HepG2 (cell line): Measurements from ENCODE around the gene PNO1. TPM values are rescaled to one million over a fixed set of nuclear protein-coding genes. Genes with fewer than 3 reads are reported as not detected.

Source experiments
- ATAC-seq: fragments of 200-7000 bp; cut with Tn5 transposase; 3 replicates; pipeline ENCODE4 v1.9.1; 2020; ENCODE audit warnings: mild to moderate bottlenecking, moderate library complexity
- BruUV-seq: library from RNA; stranded (reverse); fragments of 400-500 nt; replicated peaks from 2 replicates; lab custom pipeline; 2021; lab: Mats Ljungman, UMichigan
- CTCF ChIA-PET: fragments of 300-600 bp; formaldehyde crosslinking; extraction: SDS; loops from one replicate; lab custom pipeline; 2021; ENCODE audit warnings: low total read pairs, inconsistent platforms, low intra/inter-chr PET ratio; lab: Yijun Ruan, JAX
- POLR2A ChIA-PET: fragments of 350-600 bp; sonication (Branson Sonifier 250); formaldehyde crosslinking; loops from one replicate; lab custom pipeline; 2020; ENCODE audit warnings: antibody characterized with exemption, inconsistent platforms; lab: Yijun Ruan, JAX
- DNase-seq: peaks from one replicate; pipeline ENCODE4 v3.0.0-alpha.2; 2015; ENCODE audit warnings: low spot score
- FAIRE-seq: peaks from 3 replicates; lab custom pipeline; 2011; peaks lifted over from hg19 to GRCh38; lab: Jason Lieb, UNC
- H2AFZ ChIP-seq: one replicate; pipeline ENCODE4 v1.6.1; 2011; ENCODE audit warnings: low read length, inconsistent platforms
- H3K27ac ChIP-seq: fragments of 300-600 bp; 3 replicates; pipeline ENCODE4 v1.8.0; 2011; ENCODE audit warnings: mixed run types, mild to moderate bottlenecking, mixed read lengths, low read length, inconsistent platforms; ENCODE audit not compliant: insufficient read depth; ENCODE audit errors: extremely low read length
- H3K27me3 ChIP-seq, 2 experiments: fragments of 200-600 bp in 1 of 2; 2 replicates in 1 of 2; 3 replicates in 1 of 2; pipeline versions ENCODE4 v1.6.0 to v1.8.0; 2011; ENCODE audit warnings: low read length in 2 of 2, mild to moderate bottlenecking in 2 of 2, moderate library complexity in 2 of 2, inconsistent platforms in 1 of 2; ENCODE audit not compliant: insufficient read depth in 2 of 2, control insufficient read depth in 1 of 2
- H3K36me3 ChIP-seq, 2 experiments: fragments of 200-600 bp in 1 of 2; replicated peaks in 1 of 2; 2 replicates in 1 of 2; 3 replicates in 1 of 2; pipeline versions ENCODE4 v1.5.1 to v1.8.0; 2011; ENCODE audit warnings: low read length in 2 of 2, inconsistent platforms in 1 of 2; ENCODE audit not compliant: insufficient read depth in 2 of 2, control insufficient read depth in 1 of 2
- H3K4me1 ChIP-seq: 2 replicates; pipeline ENCODE4 v1.5.1; 2012; ENCODE audit warnings: low read length, inconsistent platforms; ENCODE audit not compliant: insufficient read depth
- H3K4me2 ChIP-seq: 2 replicates; pipeline ENCODE4 v1.6.0; 2011; ENCODE audit warnings: low read depth, low read length, inconsistent platforms
- H3K4me3 ChIP-seq, 3 experiments: fragments of 200-600 bp in 1 of 3; sonication (generic), shearing (Covaris generic) in 1 of 3; replicated peaks in 1 of 3; 2 replicates each; pipeline ENCODE4 v1.5.1; 2011 to 2016; ENCODE audit warnings: low read length in 3 of 3, inconsistent platforms in 2 of 3, low read depth in 2 of 3, mild to moderate bottlenecking in 2 of 3, control low read depth in 1 of 3, mixed read lengths in 1 of 3; ENCODE audit not compliant: insufficient read depth in 1 of 3
- H3K79me2 ChIP-seq: one replicate; pipeline ENCODE4 v1.6.1; 2011; ENCODE audit warnings: low read length, inconsistent platforms; ENCODE audit not compliant: insufficient read depth
- H3K9ac ChIP-seq: 2 replicates; pipeline ENCODE4 v1.6.0; 2011; ENCODE audit warnings: mild to moderate bottlenecking, low read depth, low read length, inconsistent platforms; ENCODE audit not compliant: insufficient read depth
- H3K9me3 ChIP-seq: 2 replicates; pipeline ENCODE4 v1.5.1; 2012; ENCODE audit warnings: mild to moderate bottlenecking, low read length
- H4K20me1 ChIP-seq: 2 replicates; pipeline ENCODE4 v1.6.0; 2011; ENCODE audit warnings: inconsistent platforms, mild to moderate bottlenecking, low read length, moderate library complexity; ENCODE audit not compliant: insufficient read depth
- ARID2 ChIP-seq: sonication (generic); formaldehyde crosslinking; IDR thresholded peaks from 2 replicates; pipeline ENCODE4 v1.8.1; 2022; ENCODE audit warnings: mild to moderate bottlenecking, missing genetic modification reagents, borderline replicate concordance
- BRF2 ChIP-seq: sonication (generic); formaldehyde crosslinking; IDR thresholded peaks from 2 replicates; pipeline ENCODE4 v1.8.1; 2022; ENCODE audit warnings: mild to moderate bottlenecking, missing genetic modification reagents
- HOMEZ ChIP-seq: IDR thresholded peaks from 2 replicates; pipeline ENCODE4 v1.6.1; 2016; ENCODE audit warnings: low read depth
- MAX ChIP-seq: IDR thresholded peaks from 2 replicates; pipeline ENCODE4 v1.6.1; 2012; ENCODE audit warnings: inconsistent platforms
- SMARCE1 ChIP-seq: fragments of 450-650 bp; IDR thresholded peaks from 2 replicates; pipeline ENCODE4 v1.6.1; 2017; ENCODE audit warnings: borderline replicate concordance
- ZIK1 ChIP-seq: sonication (generic); formaldehyde crosslinking; IDR thresholded peaks from 2 replicates; pipeline ENCODE4 v1.5.0; 2020; ENCODE audit warnings: mild to moderate bottlenecking, low read depth, missing genetic modification reagents, borderline replicate concordance
- WGBS: methylation state at CpG from one replicate; pipeline ENCODE4 v1.1.6; 2017; ENCODE audit warnings: low lambda C conversion rate; 5-methylcytosine and 5-hydroxymethylcytosine counted together
- in situ Hi-C: cut with HindIII; loops from 2 replicates; pipeline ENCODE4 v1.10.0; 2017; ENCODE audit warnings: low pct_unique_long_range_greater_than_20kb; ENCODE audit not compliant: extremely low pct_ligation_motif_present
- intact Hi-C: fragments of 100-400 bp; cut with micrococcal nuclease; formaldehyde crosslinking; loops from one replicate; pipeline ENCODE4 v1.10.0; 2022; ENCODE audit not compliant: unreplicated experiment
- polyA plus RNA-seq, 8 experiments: library from polyadenylated mRNA; depleted of rRNA in 3 of 8; stranded (reverse) in 7 of 8; unstranded in 1 of 8; fragments of >200 nt; fragmentation: Illumina TruSeq in 4 of 8; extraction: Trizol in 4 of 8; gene quantifications; 2 replicates each; pipeline versions ENCODE4 v1.2.1 to v1.2.3, GENCODE V29; 2011 to 2016; ENCODE audit warnings: low read depth in 4 of 8, missing spikeins in 1 of 8, mixed read lengths in 1 of 8; ENCODE audit not compliant: insufficient read depth in 1 of 8
- total RNA-seq, 5 experiments: library from RNA; depleted of rRNA; stranded (reverse); fragments of >200 nt; fragmentation: Illumina TruSeq; extraction: Trizol; gene quantifications; 2 replicates each; pipeline ENCODE4 v1.2.3, GENCODE V29; 2016; ENCODE audit warnings: low read depth in 1 of 5
- TF ChIP-seq, protein P1 (sequence below): sonication (generic); formaldehyde crosslinking; IDR thresholded peaks from 2 replicates; pipeline ENCODE4 v1.5.0; 2020; ENCODE audit warnings: missing genetic modification reagents

PNO1 gene
- total and polyA plus RNA-seq, 2 of the 13 experiments (the other 11 are each of a cell fraction or from before 2014, with no cell fraction given): 12.8 to 48.5 TPM

- H3K4me3 ChIP-seq: no peak overlapping the region
- H3K4me2 ChIP-seq: no peak overlapping the region
- H3K79me2 ChIP-seq: no peaks in the 10 kb centered on the region
- no peaks in the 10 kb centered on the region for H4K20me1 ChIP-seq
- no peak overlapping the region for H3K9ac ChIP-seq
- no peaks in the 10 kb centered on the region for H3K9me3 ChIP-seq
- no peaks in the 10 kb centered on the region; a peak in 1 of 5 replicates for H3K27me3 ChIP-seq
- in situ Hi-C loops: no loop called here
- no peak for FAIRE-seq
- H3K36me3 ChIP-seq: no peaks in the 10 kb centered on the region
- H3K27ac ChIP-seq: no peak overlapping the region
- no peak overlapping the region for H2AFZ ChIP-seq
- no peak for TF ChIP-seq SMARCE1
- TF ChIP-seq BRF2 (CRISPR knock-in tag): no peak
- TF ChIP-seq ARID2 (CRISPR knock-in tag): no peak
- TF ChIP-seq, protein P1, sequence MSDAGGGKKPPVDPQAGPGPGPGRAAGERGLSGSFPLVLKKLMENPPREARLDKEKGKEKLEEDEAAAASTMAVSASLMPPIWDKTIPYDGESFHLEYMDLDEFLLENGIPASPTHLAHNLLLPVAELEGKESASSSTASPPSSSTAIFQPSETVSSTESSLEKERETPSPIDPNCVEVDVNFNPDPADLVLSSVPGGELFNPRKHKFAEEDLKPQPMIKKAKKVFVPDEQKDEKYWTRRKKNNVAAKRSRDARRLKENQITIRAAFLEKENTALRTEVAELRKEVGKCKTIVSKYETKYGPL (CRISPR knock-in tag): no peak
- no peak for TF ChIP-seq ZIK1 (CRISPR knock-in tag)
- TF ChIP-seq MAX: no peak
- TF ChIP-seq HOMEZ: no peak
- TF ChIP-seq, all 625 proteins: peak for 0
- no TSS peak for BruUV-seq
- ChIA-PET POLR2A (no interaction called here), CTCF (no interaction called here)
- intact Hi-C loops: no loop called here
- DNase-seq: no peak
- 54% methylated on average over 7 of the region's 7 CpGs for WGBS
- no peak for ATAC-seq
- peaks cover 46% of the 10 kb centered on the region for H3K4me1 ChIP-seq
These were observed 38.9 kb upstream of the PNO1 start for GRCh38 chr2:68118816-68119215.
